Adipose tissue (tissue), 3 donors: ENCODE results near the gene CDH5. TPM values are rescaled to one million over a fixed set of nuclear protein-coding genes. Genes with fewer than 3 reads are reported as not detected.
"Not testable (repeated sequence)": the region's sequence is repeated elsewhere in the genome, so short reads cannot be mapped to it uniquely, and the experiment has no call there.

Experiments used
- H3K27ac ChIP-seq: one replicate; pipeline ENCODE4 v1.5.1; 2013; ENCODE audit warnings: low read depth, low read length
- WGBS, 3 donors: extraction: QIAGEN DNeasy Blood & Tissue Kit; methylation state at CpG; one replicate each; pipeline ENCODE4 v1.1.7; 2013; 5-methylcytosine and 5-hydroxymethylcytosine counted together
- polyA plus RNA-seq, 3 donors: library from polyadenylated mRNA; stranded (reverse); fragments of 200-250 nt; gene quantifications; one replicate each; pipeline ENCODE4 v1.2.3, GENCODE V29; 2013
- donor health status: healthy with polysubstance abuse.
- donor health status: Bipolar disorder and iron deficiency.
- donor health status: healthy.

Gene CDH5, protein sequence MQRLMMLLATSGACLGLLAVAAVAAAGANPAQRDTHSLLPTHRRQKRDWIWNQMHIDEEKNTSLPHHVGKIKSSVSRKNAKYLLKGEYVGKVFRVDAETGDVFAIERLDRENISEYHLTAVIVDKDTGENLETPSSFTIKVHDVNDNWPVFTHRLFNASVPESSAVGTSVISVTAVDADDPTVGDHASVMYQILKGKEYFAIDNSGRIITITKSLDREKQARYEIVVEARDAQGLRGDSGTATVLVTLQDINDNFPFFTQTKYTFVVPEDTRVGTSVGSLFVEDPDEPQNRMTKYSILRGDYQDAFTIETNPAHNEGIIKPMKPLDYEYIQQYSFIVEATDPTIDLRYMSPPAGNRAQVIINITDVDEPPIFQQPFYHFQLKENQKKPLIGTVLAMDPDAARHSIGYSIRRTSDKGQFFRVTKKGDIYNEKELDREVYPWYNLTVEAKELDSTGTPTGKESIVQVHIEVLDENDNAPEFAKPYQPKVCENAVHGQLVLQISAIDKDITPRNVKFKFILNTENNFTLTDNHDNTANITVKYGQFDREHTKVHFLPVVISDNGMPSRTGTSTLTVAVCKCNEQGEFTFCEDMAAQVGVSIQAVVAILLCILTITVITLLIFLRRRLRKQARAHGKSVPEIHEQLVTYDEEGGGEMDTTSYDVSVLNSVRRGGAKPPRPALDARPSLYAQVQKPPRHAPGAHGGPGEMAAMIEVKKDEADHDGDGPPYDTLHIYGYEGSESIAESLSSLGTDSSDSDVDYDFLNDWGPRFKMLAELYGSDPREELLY
- polyA plus RNA-seq: 10 to 100 TPM; 10.3 to 82.7 (median 54.0) TPM

DNA sequence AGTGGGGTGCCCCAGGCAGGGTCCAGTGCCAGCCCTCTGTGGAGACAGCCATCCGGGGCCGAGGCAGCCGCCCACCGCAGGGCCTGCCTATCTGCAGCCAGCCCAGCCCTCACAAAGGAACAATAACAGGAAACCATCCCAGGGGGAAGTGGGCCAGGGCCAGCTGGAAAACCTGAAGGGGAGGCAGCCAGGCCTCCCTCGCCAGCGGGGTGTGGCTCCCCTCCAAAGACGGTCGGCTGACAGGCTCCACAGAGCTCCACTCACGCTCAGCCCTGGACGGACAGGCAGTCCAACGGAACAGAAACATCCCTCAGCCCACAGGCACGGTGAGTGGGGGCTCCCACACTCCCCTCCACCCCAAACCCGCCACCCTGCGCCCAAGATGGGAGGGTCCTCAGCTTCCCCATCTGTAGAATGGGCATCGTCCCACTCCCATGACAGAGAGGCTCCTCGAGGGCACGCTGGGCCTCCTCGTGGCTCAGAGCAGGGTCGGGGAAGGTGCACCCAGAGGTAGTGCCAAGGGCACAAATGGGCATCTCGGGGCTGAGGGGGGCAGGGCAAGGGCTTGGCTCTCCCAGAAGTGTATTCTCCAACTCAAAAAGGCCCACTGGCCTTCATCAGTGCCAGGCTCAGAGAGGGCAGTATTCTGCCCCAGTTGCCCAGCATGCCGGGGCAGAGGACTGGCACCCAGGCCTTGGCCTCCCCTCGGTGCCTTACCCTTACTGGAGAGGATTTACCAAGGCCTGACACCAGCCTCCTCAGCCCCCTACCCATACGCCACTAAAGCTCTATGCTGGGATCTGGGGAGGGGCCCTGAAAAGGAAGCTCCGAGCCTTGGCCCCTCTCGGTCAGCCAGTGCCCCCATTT lies at the start of gene CDH5:
Gene CDH5 (plus strand): TSS at position 259 of the 867 bp plus-strand sequence. CDS start 12,647 bp downstream, outside the sequence.
- WGBS, 3 donors: 46 to 75% (median 47%) methylated on average over 19 to 25 of the region's 25 CpGs

DNA sequence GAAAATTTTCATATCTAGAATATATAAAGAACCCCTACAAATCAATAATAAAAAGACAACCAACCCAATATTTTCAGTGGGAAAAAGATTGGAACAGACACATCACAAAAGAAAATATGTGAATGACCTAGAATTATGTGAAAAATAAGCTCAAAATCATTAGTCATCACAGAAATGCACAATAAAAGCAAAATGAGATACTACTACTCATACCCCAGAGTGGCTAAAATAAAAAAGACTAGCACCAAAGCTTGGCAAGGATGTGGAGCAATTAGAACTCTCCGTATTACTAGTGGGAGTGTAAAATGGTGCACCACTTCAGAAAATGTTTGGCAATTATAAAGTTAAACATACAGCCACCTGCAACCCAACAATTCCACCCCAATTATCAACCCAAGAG lies 48.0 kb upstream of the CDH5 start:
- no peak overlapping the region for H3K27ac ChIP-seq
- WGBS, 3 donors: 90 to 91% (median 90%) methylated on average over 1 of the region's 1 CpG

More for the DNA sequence above, at the start of gene CDH5:
- H3K27ac ChIP-seq: no peak within 1 kb of the TSS

DNA sequence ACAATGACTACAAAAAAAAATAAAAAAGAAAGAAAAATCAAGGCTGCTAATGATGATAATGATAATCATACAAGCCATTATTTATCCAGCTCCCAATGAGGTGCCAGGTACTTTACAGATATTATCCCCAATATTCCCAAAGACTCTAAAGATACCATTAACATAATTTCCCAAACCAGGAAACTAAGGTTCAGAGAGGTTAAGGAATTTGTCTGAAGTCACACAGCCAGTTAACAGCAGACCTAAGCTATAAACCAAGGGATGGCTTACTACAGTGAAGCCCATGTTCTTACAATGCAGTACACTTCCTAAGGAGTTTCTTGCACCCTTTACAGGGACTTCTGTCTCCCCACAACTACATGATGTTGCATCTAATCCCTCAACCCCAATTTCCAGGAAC lies 45.7 kb upstream of the CDH5 start:
- no peak overlapping the region for H3K27ac ChIP-seq

DNA sequence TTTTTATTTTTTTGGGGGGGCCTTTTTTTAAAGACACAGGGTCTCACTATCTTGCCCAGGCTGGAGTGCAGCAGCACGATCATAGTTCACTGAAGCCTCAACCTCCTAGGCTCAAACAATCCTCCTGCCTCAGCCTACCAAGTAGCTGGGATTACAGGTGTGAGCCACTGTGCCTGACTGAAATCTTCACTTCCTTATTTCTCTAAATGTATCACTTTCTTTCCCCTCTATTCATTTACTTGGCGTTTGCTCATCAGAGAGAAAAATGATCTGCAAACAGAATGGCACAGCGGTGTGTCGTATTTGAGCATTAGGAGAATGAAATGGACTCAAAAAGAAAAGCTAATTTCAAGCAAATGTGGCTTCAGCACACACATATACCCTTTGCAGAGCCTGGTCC lies 44.3 kb upstream of the CDH5 start:
- H3K27ac ChIP-seq: no peak overlapping the region
- 58 to 66% (median 60%) methylated on average over 4 of the region's 4 CpGs for WGBS, 3 donors

DNA sequence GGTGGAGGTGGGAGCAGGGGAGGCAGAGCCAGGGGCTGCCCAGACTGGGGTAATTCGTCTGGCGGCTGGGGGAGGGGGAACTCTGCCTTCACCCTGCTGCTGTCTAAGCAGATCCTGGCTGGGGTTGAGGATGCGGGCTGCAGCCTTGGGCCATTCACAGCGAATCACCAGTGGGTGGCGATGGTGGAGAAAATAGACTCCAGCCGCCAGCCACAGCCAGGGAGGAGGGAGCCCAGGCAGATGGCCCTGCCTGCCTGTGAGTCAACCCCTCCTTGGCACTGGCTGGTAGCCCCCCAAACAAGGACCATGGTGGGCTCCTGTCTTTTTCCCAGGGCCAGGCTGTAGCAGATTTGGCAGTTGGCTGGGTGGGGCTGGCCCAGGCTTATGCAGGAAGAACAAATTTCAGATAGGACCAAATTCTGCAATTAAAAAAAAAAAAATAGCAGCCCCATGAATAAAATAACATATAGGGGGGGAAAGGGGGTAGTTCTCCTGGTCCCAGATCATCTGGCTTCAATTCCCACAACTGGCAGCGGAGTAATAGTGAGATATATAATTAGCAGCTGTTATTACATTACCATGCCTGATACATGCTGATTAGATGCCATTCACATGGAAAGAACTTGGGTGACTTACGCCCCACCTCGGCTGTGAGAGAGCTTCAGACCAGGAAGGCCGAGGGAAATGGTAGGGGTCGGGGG lies 41.5 kb upstream of the CDH5 start:
- H3K27ac ChIP-seq: no peak overlapping the region
- 74 to 91% (median 75%) methylated on average over 11 of the region's 11 CpGs for WGBS, 3 donors

DNA sequence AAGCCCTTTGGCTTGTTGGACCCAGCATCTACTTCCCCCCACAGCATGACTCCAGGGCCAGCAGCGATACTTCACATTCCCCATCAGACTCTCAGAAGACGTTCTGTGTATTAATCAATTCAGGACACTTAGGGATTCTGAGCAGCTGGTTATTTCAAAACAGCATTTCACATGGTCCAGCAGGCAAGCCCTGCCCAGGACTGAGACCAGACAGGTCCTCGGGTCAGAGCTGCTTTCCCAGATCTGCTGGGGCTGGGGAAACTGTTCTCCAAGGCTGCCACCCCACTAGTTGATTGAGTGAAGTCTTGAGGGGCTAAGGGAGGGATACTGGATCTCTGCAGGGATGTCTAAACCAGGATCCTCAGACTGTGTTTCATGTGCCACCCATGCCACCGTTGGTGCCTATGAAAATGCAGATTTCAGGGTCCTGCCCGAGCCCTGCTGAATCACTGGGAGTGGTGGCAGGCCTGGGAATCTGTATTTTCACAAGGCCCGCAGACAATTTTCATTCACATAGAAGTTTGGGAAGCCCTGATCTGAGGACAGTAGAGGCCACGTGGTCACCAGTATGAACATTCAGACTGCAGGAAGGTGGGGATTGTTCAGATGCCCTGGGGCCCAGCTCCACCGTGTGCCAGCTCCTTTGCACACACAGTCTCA lies 40.6 kb upstream of the CDH5 start:
- 79 to 82% (median 80%) methylated on average over 8 of the region's 8 CpGs for WGBS, 3 donors
- no peak overlapping the region for H3K27ac ChIP-seq

DNA sequence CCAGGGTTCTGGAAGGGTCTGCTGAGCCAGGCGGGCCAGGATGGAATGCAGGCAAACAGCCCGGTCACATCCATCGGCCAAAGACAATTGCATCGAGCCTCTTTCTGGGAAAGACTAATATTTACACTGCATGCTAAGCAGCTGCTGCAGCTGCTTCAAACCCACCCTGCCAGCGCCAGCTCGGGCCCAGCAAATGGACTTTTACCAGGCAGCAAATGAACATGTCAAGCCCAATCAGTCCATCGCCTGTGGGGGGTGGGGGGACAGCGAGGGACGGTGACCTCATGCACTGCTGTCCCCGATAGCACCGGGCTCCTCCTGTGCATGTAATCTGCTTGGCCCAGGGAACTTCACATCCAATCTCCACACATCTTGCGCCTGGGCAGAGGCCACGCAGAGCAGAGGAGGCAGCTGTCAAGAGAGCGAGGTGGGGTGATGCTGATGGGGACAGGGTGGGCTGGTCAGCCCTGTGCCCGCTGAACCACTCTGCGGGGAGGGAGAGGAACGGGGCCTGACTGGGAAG lies 39.4 kb upstream of the CDH5 start:
- H3K27ac ChIP-seq: no peak overlapping the region
- WGBS, 3 donors: 41 to 80% (median 69%) methylated on average over 17 of the region's 17 CpGs

DNA sequence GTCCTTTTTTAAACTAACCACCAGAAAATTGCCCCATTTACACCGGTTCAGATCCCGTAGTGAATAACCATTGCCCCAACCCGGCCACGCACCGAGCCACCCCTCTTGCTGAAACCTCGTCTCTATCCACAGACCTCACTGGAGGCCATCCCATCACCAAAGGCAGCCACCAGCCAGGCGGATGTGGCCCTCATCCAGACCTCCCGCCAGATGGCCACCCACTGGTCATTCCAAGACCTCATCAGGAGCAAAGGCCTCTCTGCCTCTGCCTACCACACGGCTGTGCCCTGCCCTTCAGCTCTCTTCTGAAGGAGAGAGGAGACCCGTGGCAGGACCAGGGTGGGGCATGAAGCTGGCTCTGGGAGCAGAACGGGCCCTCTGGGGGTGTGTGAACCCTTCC lies 38.2 kb upstream of the CDH5 start:
- no peak overlapping the region for H3K27ac ChIP-seq
- WGBS, 3 donors: 89 to 96% (median 93%) methylated on average over 11 of the region's 11 CpGs

DNA sequence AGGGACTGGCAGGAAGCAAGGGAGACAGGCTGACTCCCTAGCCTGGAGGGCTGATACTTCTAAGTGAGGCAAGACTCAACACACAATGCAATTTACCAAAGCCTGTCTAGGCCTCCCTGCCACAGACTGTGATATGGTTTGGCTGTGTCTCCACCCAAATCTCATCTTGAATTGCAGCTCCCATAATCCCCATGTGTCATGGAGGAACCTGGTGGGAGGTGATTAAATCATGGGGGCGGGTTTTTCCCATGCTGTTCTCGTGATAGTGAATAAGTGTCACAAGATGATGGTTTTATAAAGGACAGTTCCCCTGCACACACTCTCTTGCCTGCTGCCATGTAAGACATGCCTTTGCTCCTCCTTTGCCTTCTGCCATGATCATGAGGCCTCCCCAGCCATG lies 35.0 kb upstream of the CDH5 start:
- not testable (repeated sequence) for H3K27ac ChIP-seq
- 86 to 97% (median 92%) methylated on average over 2 of the region's 2 CpGs for WGBS, 3 donors

DNA sequence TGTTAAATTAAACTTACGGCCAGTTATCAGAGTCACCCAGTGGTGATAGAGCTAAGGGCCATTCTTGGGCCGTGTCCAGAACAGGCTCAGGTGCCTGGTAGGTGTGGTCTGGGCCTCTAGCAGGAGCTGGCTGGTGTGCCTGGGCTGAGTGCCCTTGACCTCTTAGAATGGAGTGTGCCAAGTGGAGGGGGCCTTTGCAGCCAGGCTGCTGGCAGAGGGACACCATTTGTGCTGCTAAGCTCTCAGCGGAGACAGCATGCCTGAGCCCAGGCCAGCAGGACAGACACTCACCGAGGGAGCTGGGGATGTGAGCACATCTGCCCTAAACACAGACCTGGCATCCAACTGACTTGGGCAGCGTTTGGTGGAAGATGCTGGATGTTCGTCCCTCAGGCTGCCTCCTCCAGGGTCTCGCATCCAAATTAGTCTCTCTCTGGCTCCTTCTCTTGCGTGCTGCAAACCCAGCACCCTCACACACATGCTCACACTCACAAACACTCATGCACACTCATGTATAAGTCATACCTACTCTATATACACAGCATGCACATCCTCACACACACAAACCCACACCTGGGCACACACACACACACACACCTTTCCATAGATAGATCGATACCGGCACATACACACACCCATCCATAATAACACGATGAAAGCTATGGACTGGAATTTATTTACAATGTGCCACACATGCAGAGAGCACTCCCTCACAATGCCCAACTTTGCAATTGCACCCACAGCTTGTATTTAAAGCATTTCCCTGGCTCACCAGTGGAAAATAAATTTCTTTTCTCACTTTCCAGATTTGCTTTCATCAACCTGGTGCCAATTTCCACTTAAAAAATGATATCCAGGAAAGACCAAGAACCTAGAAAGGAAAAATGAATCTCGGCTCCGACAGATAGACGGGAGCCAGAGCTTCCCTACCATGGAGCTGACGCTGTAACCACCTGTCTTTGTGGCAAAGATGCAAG lies 33.6 kb upstream of the CDH5 start:
- no peak overlapping the region for H3K27ac ChIP-seq
- 85 to 91% (median 86%) methylated on average over 15 of the region's 15 CpGs for WGBS, 3 donors

DNA sequence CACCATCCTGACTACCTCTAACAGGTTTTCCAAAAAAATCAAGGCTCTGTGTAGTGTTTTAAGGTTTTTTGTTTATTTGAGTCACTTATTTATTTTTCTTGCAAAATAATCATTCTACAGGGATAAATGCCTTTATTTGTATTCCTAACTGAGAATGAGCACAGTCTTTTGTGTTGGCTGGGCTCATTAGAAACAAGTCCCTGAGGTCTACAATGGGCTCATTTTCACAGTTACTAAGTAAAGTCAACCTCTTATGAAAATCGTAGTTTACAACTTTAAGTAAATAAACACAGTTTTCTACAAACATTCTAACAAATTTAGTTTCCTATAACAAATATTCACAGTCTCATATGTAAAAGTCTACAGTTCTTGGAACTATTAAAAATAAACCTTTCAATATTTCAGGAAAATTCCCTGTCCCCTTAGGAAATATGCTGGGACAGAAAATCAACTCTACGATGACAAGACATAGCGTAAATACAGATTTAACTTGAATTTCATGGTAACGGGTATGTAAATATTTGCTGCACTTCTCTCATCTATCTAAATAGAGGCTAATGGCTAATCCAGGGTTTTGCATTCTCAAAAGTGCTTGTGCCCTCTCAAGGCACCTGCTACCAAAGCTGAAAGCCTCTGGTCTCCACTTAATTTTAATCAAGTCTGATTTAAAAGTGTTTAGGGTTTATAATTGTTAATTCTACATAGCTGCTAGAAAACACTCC lies 31.5 kb upstream of the CDH5 start:
- H3K27ac ChIP-seq: no peak overlapping the region
- WGBS, 3 donors: 68 to 76% (median 70%) methylated on average over 4 of the region's 4 CpGs

DNA sequence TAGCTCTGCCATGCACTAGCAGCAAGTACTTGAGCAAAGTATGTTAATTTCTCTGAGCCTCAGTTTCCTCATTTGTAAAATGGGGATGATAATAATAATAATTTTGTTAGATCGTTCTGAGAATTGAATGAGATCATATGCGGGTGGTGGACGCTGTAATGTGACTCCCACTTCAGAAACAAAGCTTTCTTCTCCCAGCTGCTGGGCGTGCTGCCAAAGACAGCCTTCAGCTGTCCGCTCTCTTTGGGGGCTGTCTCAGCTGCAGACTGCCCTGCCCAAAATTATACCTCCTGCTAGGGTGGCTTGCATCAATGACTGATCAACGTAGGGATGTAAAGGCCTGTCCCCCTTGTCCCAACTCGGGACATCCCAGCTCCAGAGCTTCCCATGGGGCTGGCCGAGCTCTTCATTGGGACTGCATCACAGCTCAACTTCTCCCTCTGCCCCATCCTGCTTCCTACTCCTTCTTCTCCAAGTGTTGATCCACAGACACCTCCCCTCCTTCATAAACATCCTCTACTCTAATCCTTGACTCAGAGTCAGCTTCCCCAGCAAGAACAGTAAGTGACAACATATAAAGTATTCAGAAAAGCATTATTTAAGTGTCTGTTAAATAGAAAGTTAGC lies 30.7 kb upstream of the CDH5 start:
- 29 to 56% (median 44%) methylated on average over 8 of the region's 8 CpGs for WGBS, 3 donors
- H3K27ac ChIP-seq: no peak overlapping the region

DNA sequence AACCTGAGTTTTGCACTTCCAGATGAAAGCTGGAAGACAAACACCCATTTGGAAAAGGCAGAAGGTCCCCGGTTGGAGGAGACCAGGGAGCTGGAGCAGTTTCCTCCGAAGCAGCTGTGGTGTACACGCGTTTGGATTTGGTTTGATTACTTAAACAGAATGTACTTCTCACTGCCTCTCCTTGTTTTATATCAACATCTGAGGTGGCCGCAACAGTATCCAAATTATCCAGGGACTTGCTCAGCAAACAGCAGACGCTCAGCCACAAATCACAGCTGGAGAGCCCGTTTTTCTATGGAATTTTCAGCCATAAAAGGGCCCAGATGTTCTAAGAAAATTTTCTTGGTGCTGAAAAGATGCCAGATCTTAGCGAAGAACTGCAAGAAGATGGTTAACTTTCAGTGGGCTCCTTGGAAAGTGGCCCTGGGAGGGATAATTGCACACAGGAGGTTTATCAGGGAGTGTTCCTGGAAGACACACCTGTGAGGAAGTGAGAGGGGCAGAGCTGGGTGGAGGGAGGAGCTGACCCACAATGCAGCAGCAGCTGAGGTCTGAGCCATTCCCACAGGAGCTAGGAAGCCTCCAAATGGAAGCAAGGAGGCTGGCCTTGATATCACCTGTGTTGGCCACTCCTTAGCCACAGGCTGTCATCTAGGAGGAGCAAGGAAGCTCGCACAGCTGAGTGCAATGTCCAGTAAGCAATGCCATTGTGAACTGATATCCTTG lies 28.9 kb upstream of the CDH5 start:
- WGBS, 3 donors: 68 to 79% (median 72%) methylated on average over 9 of the region's 9 CpGs
- no peak overlapping the region for H3K27ac ChIP-seq

DNA sequence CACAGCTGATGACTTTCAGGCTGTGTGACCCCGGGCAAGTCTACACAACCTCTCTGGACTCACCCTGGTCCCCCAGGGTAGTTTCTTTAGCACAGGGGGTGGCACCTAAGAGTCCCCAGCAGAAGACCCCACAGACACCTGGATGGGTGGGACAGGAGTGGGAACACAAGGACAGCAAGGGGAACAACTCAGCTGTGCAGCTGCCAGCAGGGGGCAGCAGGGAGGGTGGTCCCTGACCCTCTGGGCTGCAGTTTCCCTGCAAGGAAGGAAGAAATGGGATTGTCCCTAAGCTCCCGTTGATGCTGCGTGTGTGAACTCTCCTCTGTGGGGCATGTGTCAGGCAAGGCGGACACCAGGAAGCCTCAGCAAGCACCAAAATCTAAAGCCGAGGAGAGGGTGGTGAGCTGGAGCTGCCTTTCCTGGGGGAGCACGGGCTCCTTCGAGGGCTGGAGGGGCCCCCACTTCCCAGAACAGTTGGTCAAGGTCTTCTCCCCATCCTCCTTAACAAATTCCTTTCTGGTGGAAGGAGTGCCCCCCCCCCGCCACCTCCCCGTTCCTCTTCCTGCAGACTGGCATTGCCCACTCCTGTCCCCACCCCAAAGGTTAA lies 24.1 kb upstream of the CDH5 start:
- no peak overlapping the region for H3K27ac ChIP-seq
- WGBS, 3 donors: 59 to 83% (median 65%) methylated on average over 8 to 9 of the region's 9 CpGs
